GM03348 (cell line): ENCODE measurements around the gene MAK.
"Not testable (repeated sequence)": the region's sequence is repeated elsewhere in the genome, so short reads cannot be mapped to it uniquely, and the experiment has no call there.

Experiments
- DNase-seq: peaks from one replicate; pipeline ENCODE4 v3.0.0; 2012; ENCODE audit warnings: low spot score

The MAK gene

DNA sequence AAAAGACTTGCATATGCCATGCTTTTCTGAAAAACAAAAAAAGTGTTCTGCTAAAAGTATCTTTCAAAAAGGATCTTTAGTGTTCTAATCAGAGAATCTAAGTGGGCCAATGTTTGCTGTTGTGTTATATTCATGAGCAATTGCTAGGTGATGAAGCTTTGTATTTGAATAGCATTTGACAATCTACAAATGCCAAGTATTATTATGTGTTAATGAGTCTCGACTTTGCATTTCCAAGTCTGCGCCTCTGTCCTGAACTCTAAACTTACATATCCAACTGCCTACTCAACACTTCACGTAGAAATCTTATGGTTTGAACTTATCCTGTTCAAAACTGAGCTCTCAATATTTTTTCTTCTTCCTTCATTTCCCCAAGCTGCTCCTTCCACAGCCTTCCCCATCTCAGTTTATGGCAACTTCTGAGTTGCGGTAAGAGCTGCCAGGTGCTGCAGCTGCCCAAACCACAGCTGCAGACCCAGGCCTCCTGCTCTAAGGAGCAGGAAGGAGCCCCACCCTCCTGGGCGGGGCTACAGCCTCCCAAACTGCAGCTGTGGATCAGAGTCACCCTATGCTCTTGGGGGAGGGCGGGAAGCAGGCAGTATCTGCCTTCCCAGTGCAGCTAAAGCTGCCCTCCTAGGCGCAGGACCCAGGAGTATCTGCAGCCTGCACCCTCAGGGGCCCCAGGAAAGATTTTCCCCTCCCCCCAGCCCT is 16.7 kb upstream of the MAK start:
- DNase-seq = no peak

GRCh38 chr6:10853849-10854300 is 15.5 kb upstream of the MAK start:
- DNase-seq = not testable (repeated sequence)

GRCh38 chr6:10852361-10852960 is 14.1 kb upstream of the MAK start:
- no peak for DNase-seq

- no peak for DNase-seq
Measured at GRCh38 chr6:10850728-10851127, 12.4 kb upstream of the MAK start.

GRCh38 chr6:10849901-10850300 is 11.6 kb upstream of the MAK start:
- no peak for DNase-seq

DNA sequence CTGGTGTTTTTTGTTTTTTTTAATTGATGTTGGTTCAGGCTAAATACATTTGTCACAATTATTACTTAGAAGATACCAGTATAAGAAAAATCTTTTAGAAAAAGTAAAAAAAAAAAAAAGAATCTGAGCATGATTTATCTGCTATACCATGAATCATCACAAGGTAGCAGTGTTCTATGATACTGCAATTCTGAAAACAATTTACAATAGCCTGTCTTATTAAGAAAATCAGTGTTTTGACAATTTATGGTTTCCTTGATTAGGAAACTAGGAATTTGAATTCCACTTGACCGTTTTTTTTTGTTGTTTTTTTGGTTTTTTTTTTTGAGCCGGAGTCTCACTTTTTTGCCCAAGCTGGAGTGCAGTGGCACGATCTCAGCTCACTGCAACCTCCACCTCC is 9.3 kb upstream of the MAK start:
- DNase-seq = no peak

DNA sequence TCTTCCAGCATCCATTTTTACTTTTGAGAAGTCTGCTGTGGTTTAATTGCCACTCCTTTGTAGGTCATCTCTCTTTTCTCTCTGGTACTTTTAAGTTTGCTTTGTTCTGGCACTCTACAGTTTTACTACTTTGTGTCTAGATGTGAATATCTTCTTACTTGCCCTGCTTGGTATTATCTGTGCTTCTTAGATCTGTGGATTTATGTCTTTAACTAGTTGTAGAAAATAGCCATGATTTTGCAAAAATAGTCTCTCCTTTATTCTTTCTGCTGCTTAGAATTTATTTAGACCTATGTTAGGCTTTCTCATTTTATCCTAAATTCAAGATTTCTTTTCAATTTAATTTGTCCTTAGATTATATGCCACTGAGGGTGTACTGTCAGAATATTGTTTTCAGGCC is 5.2 kb upstream of the MAK start:
- DNase-seq = no peak

DNA sequence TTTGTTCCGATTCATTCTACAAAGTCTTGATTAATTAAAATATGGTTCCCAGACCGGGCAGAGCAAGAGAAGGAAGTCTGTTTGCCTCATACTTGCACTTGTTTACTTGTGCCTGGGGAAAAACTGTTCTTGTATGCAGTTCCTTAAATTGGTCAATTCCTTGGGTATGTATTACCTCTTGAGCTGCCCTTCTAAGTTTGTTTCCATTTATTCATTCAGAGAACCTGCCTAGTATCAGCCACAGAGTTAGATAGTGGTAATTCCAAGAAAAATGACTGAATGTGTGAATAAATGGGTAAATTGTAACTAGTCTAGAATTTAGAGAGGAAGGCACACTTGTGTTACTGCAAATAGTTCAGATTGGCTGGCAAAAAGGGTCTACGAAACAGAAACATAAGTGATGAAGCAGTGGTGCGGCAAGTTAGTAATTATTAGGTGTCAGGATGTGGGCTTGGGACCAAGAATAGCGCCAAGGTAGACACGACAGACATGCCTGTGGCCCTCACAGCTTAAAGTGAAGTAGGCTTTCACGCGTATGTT is 525 bp upstream of the MAK start:
- DNase-seq = no peak

GRCh38 chr6:10837622-10837994 is 731 bp downstream of the MAK start:
- peak; percentile 36 for DNase-seq

DNA sequence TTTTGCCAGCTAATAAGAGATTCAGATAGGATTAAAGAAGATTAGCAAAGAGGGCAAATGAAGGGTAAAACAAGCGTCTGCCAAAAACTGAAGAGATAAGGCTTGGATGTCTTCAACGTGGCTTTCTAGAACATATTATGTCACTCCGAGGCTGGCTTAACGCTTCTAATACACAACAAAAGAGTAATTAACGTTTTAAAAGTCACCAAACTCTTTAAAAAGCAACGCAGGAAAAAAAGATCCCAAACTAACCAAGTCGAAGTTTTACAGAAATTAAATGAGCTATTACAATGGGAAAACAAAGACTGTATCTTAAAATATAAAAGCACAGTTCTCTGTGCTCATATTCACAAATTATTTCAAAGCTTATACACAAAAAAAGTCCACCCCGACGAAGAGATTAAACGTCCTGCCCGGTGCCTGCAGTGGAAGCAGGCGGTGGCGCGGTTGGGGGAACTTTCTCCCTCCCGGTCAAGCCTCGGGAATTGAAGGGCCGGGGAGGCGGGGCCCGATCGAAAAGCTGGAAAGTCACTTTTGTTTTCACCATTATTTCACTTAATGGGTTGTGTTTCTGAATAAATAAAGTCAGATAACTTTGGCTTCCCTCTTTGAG is 1.2 kb downstream of the MAK start:
- DNase-seq = peak; percentile 47

DNA sequence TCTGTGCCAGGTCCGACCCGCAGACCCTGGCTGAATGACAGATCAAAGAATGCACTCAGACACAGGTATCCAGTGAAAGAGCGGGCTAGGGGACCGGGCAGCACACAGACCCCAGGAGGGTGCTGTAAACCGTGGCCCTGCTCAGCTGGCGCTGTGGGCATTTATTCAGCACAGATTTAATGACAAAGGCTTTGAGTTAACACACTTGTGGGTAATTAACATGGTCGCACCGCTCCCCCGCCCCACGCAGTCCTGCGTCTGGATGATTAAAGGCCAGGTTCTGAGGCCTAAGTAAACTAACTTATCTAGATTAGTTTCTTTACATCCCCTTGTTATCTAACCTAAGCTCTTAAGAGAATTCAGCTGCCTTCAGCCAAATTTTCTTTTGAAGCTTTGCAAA is 3.5 kb downstream of the MAK start:
- no peak for DNase-seq

DNA sequence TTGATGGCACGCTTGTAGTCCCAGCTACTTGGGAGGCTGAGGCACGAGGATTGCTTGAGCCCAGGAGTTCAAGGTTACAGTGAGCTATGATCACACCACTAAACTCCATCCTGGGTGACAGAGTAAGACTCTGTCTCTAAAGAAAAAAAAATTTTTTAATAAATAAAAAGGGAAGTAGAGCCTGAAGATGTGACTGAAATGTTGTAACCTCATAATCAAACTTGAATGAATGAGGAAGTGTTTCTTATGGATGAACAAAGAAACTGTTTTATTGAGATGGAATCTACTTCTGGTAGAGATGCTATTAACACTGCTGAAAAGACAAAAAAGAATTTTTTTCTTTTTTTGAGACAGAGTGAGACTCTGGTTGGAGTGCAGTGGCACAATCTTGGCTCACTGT is 6.7 kb downstream of the MAK start:
- no peak for DNase-seq

GRCh38 chr6:10824819-10825218 is 13.5 kb downstream of the MAK start:
- no peak for DNase-seq

GRCh38 chr6:10824297-10824696 is 14.0 kb downstream of the MAK start:
- DNase-seq = no peak

DNA sequence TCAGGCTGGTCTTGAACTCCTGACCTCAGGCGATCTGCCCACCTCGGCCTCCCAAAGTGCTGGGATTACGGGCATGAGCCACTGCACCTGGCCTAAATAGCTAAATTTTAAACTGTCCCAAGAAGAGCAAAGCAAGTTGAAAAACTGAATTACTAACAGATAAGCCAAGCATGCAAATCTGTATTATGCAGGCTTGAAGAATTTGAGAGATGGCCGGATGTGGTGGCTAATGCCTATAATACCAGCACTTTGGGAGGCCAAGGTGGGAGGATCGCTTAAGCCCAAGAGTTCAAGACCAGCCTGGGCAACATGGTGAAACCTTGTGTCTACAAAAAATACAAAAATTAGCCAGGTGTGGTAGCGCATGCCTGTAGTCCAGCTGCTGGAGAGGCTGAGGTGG is 24.2 kb downstream of the MAK start:
- not testable (repeated sequence) for DNase-seq

- no peak for DNase-seq
Measured at GRCh38 chr6:10809098-10809497, 29.2 kb downstream of the MAK start.

GRCh38 chr6:10808376-10808775 is 30.0 kb downstream of the MAK start:
- DNase-seq = no peak

GRCh38 chr6:10801224-10801848 is 37.0 kb downstream of the MAK start:
- DNase-seq = peak; percentile 84

- no peak for DNase-seq
Measured at GRCh38 chr6:10800810-10801209, 37.5 kb downstream of the MAK start.

DNA sequence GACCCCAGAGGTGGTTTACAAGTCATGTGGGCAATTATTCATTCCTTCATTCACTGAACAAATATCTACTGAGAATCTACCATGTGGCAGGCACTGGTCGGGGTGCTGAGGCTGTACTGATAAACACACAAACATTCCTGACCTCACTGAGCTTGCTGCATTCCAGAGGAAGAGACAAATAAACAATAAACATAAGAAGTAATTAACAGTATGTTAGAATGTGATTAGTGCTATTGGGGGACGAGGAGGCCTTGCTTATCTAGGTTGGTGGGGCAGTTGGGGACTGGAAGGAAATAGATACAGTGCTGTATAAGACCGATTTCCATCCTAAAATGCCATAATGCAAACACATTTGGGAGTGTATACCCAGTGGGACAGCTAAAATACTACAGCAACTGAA is 44.1 kb downstream of the MAK start:
- DNase-seq = no peak

- DNase-seq = no peak
Measured at GRCh38 chr6:10793695-10794094, 44.6 kb downstream of the MAK start.

DNA sequence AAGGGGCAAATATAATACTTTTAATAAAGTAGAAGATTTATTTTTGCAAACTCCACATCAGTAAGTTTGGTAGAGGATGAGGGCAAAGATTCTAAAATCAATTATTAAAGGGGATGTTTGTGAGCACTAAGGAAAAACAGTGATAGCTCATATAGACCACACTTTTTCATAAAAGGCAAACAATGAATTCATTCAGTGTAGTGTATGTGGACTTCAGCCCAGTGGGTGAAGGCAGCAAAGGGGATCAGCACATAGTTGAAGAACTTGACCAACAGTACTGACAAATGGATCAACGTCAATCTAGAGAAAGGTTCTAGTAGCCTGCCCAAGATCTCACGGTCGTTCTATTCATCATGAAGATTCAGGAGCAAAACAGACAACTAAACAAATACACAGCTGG is 45.3 kb downstream of the MAK start:
- DNase-seq = no peak

- no peak for DNase-seq
Measured at GRCh38 chr6:10792101-10792500, 46.2 kb downstream of the MAK start.
